HG03378 (cell line): ENCODE measurements around the gene PLEKHG5.

Source experiments
- ATAC-seq: cut with Tn5 transposase; IDR thresholded peaks from one replicate; pipeline ENCODE4 v1.9.1; 2021; ENCODE audit warnings: mild to moderate bottlenecking, moderate library complexity; ENCODE audit not compliant: unreplicated experiment

The PLEKHG5 gene

DNA sequence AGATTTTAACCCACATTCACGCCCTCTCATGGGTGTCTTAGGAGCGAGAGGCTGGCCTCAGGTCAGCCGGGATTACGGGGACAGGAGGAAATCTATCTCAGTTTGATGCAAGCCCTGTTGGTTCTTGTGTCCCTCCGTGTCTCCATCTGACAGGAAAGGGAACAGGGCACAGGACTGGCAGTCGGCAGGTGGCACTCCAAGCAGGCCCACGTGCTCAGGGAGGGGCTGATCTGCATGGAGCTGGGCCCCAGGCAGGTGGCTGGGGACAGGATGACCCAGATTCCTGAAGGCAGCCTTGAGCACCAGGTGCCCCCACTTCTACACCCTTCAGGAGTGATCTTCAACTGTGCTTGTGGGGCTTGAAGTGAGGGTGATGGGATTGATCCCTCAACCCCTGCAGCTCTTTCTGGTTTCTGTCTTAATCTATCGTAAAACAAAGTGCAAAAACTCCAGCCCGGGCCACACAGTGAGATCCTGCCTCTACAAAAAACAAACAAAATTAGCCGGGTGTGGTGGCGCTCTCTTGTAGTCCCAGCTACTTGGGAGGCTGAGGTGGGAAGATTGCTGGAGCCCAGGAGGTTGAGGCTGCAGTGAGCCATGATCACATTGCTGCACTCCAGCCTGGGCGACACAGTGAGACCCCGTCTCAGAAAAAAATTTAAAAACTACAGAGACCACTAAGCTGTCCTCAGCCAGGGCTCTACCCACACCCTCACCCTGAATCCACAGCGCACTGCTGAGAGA lies 8.3 kb downstream of the PLEKHG5 start:
- ATAC-seq = no peak

DNA sequence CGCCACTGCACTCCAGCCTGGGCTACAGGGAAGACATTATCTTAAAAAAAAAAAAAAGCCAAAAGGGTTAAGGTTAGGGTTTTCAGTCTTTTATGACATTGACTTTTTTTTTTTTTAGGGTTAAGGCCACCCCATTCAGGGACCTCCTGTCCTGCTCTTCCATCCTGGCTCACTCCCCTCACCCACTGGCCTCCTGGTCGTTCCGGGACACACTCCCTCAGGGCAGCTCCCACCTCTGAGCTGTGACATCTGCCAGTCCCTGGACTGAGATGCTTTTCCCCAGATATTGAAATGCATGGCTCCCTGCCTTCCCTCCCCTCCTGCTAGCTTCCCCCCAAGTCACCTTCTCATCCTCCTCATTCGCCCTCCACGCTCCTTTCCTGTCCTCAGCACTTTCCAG lies 9.6 kb downstream of the PLEKHG5 start:
- no peak for ATAC-seq

DNA sequence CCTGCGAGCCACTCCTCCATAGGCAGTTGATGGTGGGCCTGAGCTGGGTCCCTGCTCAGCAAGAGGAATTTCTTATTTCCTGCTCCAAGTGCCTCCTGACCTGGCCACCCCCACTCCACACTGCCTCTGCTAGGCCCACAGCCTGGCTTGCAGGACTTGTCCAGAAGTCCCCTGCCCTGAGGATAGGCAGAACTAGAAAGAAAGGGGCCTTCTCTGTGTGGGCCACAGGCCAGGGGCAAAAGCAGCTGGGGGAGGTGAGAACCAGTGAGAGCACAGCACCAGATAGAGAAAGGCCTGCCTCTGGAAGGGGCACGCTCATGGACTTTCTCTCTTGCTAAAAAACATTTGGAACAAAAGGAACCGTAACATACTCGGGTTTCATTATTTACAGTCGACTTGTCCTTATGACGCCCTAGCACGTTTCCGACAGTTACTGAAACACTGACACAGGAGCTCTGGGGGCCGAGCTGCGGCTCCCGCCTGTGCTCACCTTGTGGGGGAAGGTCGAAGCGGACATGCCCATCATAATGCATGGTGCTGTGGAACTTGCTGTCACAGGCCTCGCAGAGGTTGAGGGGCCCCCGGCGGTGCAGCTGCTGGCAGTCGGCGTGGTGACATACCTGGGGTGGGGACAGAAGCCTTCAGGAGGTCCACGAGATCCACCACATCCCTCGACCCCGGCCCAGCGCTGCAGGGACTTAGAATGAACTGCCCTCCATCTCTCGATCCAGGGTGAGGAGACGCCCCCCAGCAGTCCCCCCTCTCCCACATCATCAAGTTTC lies 14.2 kb downstream of the PLEKHG5 start:
- ATAC-seq = no peak

DNA sequence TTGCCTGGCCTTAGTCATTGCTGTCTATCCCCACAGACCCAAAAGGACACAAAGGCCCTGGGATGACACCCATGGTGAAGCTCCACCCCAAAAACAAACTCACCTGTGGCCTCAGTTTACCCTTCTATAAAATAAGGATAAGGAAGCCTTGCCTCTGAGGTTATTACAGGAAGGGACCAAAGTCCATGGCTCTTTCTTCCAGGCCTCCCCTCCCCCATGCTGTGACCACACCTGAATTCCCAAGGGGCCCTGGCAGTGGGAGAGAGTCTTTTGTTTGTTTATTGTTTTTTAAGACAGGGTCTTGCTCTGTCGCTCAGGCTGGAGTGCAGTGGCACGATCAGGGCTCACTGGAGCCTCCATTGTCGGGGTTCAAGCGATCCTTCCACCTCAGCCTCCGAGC lies 15.0 kb downstream of the PLEKHG5 start:
- no peak for ATAC-seq

DNA sequence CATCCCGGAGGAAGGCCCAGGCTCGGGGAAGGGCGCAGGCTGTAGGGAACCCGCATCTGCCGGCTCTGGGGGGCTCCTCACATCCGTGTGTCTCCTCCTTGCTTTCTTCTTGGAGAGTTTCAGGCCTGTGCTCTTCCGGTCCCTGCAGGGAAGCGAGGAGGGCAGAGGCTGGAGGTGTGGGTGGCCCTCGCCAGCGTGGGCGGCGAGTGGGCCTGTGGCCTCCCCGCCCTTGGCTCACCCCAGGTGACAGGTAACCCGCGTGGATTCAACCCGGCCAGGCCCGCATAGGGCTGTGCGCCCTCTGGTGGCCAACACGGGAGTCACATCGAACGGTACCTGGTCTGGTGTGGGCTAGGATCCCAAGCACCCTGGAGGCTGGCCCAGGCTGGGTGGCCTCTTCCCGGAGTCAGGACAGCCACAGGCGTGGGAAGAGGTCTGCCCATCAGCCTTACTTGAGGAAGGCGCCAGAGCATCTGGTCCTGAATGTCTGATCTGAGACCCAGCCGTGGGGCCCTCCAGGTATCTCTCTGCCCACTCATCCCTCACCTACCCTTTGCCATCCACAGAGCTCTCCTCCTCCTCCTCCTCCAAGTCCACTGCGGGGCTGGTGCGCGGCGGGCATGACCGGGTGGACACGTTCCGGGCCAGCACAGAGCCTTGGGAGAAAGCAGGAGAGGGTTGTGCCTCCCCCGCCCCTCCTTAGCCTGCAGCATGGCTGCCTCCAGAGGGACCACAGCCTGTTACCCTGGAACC lies 15.9 kb downstream of the PLEKHG5 start:
- no peak for ATAC-seq

DNA sequence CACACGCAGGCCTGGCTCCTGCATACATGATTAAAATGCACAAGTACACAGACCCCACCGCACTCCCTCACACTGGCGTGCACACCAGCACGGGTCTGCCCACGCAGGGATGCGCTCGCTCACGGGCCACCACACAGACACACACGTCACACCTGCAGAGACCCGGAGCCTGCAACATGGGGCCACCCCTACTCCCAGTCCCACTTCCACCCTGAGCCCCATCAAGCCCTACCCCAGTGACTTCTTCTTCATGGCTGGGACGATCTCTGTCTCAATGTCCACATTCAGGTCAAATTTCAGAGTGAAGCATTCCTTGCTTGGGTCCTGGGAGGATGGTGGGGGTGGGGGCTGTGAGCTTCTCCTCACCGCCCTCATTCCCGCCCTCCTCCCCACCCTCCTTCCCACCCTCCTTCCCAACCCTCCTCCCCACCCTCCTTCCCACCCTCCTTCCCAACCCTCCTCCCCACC lies 16.6 kb downstream of the PLEKHG5 start:
- no peak for ATAC-seq

DNA sequence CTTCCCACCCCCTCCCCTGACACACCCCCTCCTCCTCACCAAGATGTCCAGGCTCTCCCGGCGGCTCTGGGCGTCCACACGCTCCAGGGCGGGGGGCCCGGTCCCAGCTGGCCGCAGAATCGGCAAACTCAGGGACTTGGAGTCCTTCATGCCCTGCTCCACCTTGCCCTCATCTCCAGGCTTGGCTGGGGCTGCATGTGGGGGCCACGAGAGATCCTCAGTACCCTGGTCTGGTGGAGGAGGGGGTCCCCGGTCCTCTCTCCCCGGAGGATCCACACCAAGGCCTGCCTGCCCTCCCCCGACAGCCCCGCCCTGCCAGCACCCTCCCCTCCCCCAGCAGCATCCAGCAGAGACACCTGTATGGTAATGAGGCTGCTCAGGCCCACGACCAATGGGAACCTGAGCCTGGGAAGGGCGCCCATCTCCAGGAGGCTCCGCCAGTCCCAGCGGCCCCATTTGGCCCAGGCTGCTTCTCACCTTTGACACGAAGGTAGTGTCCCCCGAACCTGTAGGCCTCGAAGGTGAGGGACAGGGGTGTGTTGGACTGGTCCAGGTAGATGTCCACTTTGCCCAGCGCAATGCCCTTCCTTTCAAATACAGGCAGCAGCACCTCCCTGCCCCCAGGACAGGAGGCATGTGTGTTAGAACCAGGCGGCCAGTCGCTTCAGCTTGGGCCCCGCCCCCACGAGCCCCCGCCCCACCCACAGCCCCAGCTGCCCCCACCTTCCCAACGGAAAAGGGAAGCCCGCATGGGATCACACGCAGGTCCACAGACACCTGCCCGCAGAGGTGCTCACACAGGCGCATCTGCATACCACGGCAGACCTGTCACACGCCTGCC lies 17.3 kb downstream of the PLEKHG5 start:
- no peak for ATAC-seq

DNA sequence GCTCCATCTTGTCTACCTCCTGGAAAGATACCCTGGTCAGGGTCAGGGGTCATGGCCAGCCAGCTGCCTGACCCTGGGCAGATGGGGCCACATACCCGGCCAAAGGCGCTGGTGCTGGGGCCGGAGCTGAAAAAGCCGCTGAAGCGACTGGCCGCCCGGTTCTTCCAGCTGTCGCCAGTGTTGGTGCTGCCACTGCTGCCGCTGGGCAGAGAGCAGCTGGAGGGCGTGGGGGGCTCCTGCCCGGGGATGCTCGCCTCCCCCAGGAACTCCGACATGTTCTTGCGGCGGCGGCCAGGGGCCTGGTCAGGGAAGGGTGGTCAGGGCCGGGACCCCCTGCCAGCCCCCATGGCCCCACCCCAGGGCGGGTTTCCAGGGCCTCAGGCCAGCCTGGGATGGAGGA lies 18.3 kb downstream of the PLEKHG5 start:
- no peak for ATAC-seq

DNA sequence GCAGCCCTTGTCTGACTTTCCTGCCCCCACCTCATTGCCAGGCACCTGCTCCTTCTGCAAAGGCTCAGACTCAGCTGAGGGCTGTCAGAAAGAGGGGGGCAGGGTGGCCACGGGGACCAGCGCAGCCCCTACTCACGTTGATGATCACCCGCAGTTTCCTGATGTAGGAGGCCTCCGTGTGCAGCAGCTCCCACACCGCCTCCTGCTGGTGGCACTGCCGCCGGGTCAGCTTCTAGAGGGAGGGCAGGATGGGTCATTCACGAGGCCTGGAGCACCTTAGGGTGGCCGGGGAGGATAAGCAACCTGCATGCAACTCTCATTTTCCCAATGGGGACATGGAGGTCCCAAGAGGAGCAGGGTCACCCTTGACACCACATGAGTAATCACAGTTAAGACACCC lies 19.1 kb downstream of the PLEKHG5 start:
- no peak for ATAC-seq

DNA sequence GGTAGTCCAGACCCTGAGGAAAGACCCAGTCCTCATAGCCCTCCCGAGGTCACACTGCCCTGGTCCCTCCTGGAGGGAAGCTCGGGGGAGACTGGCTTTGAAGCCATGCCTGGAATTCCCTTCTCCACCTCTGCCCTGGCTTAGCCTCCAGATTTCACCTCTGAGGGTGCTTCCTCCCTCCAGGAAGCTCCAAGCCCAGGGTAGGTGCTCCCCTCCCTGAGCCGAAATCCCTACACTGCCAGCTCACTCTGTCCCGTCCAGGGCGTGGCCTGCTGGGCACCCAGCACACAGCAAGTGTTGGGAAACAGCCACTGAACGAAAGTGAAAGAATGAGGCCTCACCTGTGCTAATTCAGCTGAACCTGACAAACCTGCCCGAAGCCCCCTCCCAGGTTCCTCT lies 19.5 kb downstream of the PLEKHG5 start:
- ATAC-seq = no peak

DNA sequence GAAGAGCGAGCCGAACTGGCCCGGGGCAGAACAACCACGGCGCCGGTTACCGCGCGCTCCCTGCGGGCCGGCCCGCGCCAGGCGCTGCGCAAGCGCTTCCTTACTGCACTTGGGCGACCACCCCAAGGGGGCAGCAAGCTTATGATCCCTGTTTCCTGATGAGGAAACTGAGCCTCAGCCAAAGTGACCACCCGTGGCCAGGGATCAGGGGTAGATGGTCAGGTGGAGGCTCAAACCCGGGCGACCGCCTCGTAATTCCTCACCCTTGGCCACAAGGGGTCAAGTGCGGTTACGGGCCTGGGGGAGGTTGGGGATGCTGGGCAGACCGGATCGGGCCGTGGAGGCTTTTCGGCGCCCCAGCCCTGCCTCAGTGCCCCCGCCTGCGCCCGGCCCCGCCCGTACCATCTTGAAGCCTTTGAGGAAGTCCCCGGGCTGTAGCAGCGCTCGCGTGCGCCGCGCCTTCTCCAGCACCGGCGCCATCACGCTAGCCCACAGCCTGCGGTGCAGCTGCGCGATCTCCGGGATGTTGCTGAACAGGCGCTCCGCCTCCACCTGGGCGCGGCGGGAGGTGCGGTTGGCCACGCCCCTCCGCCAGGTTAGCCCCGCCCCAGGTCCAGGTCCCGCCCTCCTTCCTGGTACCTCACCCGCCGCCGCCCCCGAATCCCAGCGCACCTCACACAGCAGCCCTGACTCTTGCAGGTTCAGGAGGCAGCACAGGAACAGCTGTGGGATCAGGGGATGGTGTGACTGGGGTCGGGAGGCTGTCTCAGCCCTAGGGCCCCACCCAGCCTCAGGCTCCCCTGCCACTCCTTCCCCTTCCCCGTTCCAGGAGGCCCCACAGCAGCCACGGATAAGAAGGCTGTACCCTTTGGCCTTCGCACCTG lies 20.1 kb downstream of the PLEKHG5 start:
- ATAC-seq = no peak

DNA sequence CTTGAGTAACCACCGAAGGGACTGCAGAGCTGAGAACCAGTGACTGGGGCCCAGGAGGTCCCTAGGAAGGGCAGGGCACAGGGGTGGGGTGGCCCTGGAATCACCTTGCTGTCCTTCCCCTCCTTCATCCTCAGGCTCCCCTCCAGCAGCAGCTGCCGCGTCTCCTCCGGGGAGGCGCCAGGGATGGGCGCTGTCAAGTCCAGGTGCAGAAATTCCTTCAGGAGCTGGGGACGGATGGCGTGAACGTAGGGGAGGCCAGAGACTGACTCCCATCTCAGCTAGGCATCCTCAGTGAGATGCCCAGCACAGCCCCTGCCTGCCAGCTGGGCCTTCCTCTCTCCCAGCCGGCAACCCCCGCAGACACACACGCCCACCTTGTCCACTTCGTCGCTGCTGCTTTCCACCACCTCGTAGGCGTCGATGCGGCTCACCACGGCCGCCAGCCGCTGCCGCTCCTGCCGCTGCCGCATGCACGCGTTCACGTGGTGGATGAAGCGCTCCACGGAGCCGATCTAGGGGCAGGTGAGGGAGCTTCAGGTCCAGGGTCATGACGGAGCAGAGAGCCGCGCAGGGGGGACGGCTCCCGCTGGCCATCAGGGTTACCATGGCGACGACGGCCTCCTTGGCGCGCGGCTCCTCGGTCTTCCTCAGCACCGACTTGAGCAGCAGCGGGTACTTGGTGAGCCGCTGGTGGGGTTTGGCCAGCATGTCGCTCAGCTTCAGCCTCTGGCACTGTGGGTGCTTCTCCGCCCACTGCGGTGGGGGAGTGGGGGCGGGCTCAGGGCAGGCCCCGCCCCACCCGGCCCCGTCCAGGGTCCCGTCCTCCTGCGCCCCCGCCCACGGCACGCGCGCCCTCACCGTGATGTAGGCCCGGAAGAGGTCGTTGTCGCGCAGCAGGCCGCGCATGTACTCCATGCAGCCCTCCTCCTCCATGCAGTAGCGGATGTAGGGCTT lies 21.1 kb downstream of the PLEKHG5 start:
- no peak for ATAC-seq

DNA sequence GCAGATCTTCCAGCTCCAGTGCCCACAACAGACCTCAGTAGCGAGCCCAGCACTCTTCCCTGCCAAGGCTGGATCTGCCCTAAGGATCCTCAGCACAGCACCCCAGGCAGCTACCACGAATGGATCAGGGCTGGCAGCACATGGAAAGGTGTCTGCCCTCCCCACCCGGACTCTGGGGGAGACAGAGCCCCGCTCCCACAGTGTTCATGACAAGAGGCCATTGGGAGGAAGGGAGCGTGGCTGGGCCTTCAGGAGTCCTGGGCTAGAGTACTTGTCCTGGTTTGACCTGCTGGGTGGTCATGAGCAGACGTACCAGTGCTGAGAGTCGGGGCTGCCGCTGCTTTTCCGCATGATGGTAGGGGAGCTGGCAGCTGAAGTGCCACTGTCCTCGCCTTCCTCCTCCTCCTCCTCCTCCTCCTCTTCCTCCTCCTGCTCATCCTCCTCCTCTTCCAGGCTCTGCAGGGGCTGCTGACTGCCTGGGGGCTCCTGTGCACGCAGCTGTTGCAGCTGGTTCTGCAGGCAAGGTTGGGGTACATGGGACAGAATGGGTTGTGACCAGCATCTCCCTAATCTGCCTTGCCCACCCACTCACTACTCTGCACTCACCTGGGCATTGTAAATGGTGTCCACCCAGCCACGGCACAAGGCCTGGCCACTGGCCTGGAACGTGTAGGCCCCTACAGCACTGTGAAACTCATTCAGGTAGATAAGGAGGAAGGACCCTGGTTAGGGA lies 22.6 kb downstream of the PLEKHG5 start:
- no peak for ATAC-seq

DNA sequence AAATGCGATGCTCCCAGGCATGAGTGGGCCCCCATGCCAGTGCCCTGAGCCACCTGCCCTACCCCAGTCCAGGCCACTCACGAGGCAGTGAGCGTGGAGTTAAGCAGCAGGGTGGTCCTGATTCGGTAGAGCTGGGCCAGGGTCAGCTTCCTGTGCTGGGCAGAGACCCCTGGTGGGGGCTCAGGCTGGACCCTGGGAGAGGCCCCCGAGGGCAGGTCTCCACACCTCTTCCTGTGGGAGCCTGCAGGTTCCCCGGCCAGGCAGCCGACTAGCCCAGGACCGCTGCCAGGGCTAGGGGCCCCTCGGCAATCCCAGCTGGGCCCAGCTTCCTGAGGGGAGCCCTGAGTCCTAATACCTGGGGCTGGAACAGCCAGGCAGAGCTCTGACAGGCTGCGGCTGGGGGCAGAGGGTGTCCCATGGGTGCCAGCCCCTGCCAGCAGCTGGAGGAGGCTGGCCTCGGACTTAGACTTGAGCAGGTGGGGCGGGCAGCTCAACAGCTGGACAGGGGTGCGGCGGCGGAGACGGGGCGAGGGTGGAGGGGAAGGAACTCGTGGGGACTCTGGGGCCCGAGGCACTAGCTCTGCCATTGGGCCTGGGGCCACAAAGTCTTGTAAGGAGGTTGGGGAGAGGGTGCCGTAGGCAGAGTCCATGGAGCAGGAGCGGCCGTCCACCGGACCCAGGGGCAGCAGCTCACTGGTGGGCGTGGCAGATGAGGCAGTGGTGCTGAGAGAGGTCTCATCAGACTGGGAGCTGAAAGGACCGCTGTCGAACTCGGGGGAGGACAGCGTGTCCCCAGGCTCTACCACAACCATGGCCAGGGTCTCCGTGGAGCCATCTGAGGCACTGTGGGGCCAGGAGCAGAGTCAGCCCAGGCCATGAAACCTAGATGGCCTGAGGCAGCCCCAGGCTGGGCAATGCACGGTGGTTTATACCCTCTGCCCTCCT lies 23.5 kb downstream of the PLEKHG5 start:
- no peak for ATAC-seq

DNA sequence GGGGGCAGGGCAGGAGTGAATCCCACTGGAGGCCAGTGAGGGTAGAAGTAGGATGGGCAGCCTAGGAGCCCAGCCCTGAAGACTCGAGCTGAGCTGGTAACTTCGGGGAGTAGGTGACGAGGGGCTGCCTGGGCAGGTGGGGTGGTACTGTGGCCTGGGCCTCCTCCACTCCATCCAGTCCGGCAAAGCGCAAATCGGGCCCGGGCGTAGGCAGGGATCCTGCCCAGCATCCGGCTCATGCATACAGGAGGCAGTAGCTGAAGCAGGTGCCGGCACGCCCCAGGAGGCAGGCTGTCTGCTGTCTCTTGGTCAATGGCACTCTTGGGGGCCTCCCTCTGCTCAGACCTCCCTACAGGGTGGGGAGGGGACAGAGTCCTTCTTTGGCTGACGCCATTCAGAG lies 24.2 kb downstream of the PLEKHG5 start:
- no peak for ATAC-seq

DNA sequence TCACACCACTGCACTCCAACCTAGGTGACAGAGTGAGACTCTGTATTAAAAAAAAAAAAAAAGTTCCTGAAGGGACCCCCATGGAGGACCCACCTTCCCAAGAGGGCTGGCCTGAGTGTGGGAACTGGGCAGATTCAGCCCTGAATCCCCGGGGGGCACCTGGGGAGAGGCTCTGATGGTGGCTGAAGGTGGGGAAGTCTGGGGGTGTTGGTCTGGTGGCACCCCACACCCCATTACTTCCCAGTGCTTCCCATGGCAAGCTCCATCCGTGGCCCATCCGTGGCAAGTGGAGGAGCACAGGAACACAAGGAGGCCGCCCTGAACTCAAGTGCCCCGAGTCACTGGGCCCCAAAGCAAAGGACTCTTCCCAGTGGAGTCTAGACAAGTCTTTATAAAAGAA lies 24.7 kb downstream of the PLEKHG5 start:
- no peak for ATAC-seq

DNA sequence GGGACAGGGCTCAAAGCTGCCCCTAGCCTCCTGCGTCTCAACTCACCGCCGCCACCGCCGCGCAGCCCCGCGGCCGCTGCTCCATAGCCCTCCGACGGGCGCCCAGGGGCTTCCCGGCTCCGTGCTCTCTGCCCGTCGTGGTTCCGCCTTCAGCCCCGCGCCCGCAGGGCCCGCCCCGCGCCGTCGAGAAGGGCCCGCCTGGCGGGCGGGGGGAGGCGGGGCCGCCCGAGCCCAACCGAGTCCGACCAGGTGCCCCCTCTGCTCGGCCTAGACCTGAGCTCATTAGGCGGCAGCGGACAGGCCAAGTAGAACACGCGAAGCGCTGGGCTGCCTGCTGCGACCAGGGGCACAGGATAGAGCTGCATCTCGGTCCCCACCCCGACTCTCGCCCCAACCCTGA lies 25.4 kb downstream of the PLEKHG5 start, which contains the start of gene TNFRSF25:
Gene TNFRSF25, minus strand, starts transcription at position 151 of the 400 bp plus-strand sequence. Its CDS starts 66 bp downstream, at position 85.
- no peak for ATAC-seq
